ENCODE measurements around the gene ADCY4. TPM values are rescaled to one million over a fixed set of nuclear protein-coding genes. Genes with fewer than 3 reads are reported as not detected.

The ADCY4 gene
- total RNA-seq, 1 experiment from 2014 or later, result 0.04 TPM

DNA sequence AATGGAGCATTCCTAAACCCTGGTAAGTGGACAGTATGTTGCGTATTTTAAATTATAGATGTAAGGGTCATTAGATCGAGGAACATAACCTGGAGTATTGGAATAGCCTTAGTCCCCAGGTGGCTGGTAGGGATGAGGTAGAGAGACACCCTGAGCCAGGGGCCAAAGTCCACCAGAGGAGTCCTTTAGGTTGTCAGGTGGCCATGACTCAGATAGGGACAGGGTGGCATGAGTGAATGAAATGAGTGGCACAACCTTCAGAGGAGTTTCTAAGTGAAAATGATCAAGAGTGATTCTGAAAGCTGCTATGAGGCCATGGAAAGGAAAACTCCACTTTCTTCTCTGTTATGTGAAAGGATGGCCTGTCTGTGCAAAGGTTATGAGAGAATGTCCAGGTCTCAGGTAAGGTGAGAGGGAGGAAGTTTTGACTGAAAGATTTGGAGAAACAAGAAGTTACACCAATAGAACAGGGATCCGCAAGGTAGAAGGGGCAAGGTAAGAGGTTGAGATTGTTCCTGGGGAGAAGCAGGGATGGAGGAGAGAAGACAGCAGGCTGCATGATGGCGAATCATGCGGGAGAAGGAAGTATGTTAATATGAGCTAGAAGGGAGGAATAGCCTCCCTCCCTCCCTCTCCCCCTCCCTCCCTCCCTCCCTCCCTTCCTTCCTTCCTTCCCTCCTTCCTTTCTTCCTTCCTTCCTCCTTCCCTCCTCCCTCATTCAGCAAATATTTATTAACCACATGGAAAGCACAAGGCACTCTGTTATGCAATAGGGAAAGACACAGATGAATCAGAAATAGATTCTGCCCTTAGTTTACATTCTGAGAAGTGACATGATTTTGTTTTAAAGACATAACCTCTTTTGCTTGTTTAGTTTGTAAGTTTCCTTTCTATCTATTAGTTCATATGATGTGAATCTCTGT is 18.9 kb upstream of the ADCY4 start:
- Histone ChIP-seq H3K9me3 (ENCODE audit: low read length) (no peaks in the 10 kb centered on the region), H4K20me1 (ENCODE audit: low read length) (no peaks in the 10 kb centered on the region), H3K4me3 (ENCODE audit: low read length) (no peak overlapping the region), H3K27me3 (ENCODE audit: low read length) (peaks cover 13% of the 10 kb centered on the region; the same call in 1 of the 2 replicates), H3K27ac (ENCODE audit: low read length) (0 out of 2 replicates have a peak overlapping the region, but pooled peaks have one; percentile 13), H3K79me2 (ENCODE audit: low read length) (no peaks in the 10 kb centered on the region), H3K36me3 (ENCODE audit: low read depth, low read length) (no peaks in the 10 kb centered on the region), H3K4me1 (ENCODE audit: insufficient read depth, low read length) (peaks cover 8% of the 10 kb centered on the region; the same call in 1 of the 2 replicates), H3K4me2 (ENCODE audit: low read length) (no peak overlapping the region), H3K9me2 (replicated peaks; ENCODE audit: low read length) (no peaks in the 10 kb centered on the region), H2AFZ (ENCODE audit: low read length) (no peak overlapping the region), H3K9ac (ENCODE audit: low read length) (no peak overlapping the region), H3F3A (ENCODE audit: low read length, unreplicated experiment) (no peaks in the 10 kb centered on the region)
- ChIA-PET CTCF (interaction anchor here (0.6 kb wide), 1 partner anchor 25 kb away, joined by 3 read pairs; no protein-coding TSS in a partner anchor), POLR2A (ENCODE audit: unreplicated experiment) (no interaction called here)
- intact Hi-C loops (cut with micrococcal nuclease), result no loop called here
- no peak for TF ChIP-seq EZH2 (IDR thresholded peaks at IDR 0.05; ENCODE audit: low read length, unreplicated experiment)
- TF ChIP-seq, protein P1, sequence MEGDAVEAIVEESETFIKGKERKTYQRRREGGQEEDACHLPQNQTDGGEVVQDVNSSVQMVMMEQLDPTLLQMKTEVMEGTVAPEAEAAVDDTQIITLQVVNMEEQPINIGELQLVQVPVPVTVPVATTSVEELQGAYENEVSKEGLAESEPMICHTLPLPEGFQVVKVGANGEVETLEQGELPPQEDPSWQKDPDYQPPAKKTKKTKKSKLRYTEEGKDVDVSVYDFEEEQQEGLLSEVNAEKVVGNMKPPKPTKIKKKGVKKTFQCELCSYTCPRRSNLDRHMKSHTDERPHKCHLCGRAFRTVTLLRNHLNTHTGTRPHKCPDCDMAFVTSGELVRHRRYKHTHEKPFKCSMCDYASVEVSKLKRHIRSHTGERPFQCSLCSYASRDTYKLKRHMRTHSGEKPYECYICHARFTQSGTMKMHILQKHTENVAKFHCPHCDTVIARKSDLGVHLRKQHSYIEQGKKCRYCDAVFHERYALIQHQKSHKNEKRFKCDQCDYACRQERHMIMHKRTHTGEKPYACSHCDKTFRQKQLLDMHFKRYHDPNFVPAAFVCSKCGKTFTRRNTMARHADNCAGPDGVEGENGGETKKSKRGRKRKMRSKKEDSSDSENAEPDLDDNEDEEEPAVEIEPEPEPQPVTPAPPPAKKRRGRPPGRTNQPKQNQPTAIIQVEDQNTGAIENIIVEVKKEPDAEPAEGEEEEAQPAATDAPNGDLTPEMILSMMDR (conservative IDR thresholded peaks at IDR 0.05; ENCODE audit: low read depth, low read length), result no peak
- no peak for TF ChIP-seq EZH2phosphoT487 (IDR thresholded peaks at IDR 0.05; ENCODE audit: borderline replicate concordance, low read length)
- BruUV-seq (replicated peaks), result no TSS peak
- peak; percentile 45 for DNase-seq
- ATAC-seq, result peak; percentile 38

DNA sequence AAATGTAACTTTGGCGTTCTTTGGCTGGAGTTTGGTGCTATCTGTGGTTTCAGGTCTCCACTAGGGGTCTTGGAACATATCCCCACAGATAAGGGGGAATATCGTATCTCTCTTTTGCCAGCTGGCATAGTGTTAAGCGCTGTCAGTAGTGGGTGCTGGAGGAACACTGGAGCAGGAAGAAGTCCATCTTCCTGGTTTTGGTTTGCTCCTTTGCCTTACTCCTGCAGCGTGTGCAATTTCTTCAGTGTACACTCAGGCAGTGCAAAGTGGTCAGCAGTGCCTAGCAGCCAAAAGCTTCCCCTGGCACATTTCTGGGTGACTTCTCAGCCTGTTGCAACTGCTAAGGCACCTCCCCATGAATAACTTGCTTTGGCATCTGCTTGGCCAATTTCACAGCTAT is 16.6 kb upstream of the ADCY4 start:
- Histone ChIP-seq H3K79me2 (ENCODE audit: low read length) (no peaks in the 10 kb centered on the region), H3K4me2 (ENCODE audit: low read length) (no peak overlapping the region), H4K20me1 (ENCODE audit: low read length) (no peaks in the 10 kb centered on the region), H3K27me3 (ENCODE audit: low read length) (peaks cover 16% of the 10 kb centered on the region; the same call in 1 of the 2 replicates), H3K4me1 (ENCODE audit: insufficient read depth, low read length) (peaks cover 8% of the 10 kb centered on the region; the same call in 1 of the 2 replicates), H3K4me3 (ENCODE audit: low read length) (no peak overlapping the region), H2AFZ (ENCODE audit: low read length) (no peak overlapping the region), H3K9ac (ENCODE audit: low read length) (no peak overlapping the region), H3K36me3 (ENCODE audit: low read depth, low read length) (no peaks in the 10 kb centered on the region), H3F3A (ENCODE audit: low read length, unreplicated experiment) (no peaks in the 10 kb centered on the region), H3K27ac (ENCODE audit: low read length) (no peak overlapping the region), H3K9me2 (replicated peaks; ENCODE audit: low read length) (no peaks in the 10 kb centered on the region), H3K9me3 (ENCODE audit: low read length) (no peaks in the 10 kb centered on the region)
- DNase-seq, result peak; percentile 18
- POLR2A ChIA-PET (ENCODE audit: unreplicated experiment), result no interaction called here
- no TSS peak for BruUV-seq (replicated peaks)
- peak; percentile 27; the same call in 1 of the 2 replicates for ATAC-seq
- TF ChIP-seq EZH2 (IDR thresholded peaks at IDR 0.05; ENCODE audit: low read length, unreplicated experiment) (no peak), EZH2phosphoT487 (IDR thresholded peaks at IDR 0.05; ENCODE audit: borderline replicate concordance, low read length) (no peak)
- TF ChIP-seq, protein P1 (conservative IDR thresholded peaks at IDR 0.05; ENCODE audit: low read depth, low read length), result peak; percentile 20; the same call in 1 of the 2 replicates
- CTCF ChIA-PET, result no interaction called here
- intact Hi-C loops (cut with micrococcal nuclease), result no loop called here

DNA sequence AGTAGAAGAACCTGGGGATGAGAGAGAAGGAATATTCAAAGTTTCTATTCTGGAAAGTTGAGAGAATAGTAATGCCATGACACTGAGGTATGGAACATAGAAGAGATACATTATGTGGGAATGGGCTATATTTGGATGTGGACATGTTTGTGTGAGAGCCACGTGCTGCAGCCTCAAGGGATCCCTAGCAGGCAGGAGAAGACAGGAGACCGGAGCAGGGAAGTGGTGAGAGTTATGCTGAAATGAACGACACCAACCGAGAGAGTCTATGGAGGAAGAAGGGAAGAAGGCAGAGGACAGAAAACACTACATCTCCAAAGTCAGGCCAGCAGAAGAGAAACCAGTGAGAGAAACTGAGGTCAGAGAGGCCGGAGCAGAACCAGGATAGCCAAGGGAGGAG is 14.9 kb upstream of the ADCY4 start:
- intact Hi-C loops (cut with micrococcal nuclease), result no loop called here
- Histone ChIP-seq H3K27ac (ENCODE audit: low read length) (no peak overlapping the region), H4K20me1 (ENCODE audit: low read length) (no peaks in the 10 kb centered on the region), H3K27me3 (ENCODE audit: low read length) (peaks cover 16% of the 10 kb centered on the region; the same call in 1 of the 2 replicates), H3K9ac (ENCODE audit: low read length) (no peak overlapping the region), H3K36me3 (ENCODE audit: low read depth, low read length) (no peaks in the 10 kb centered on the region), H3K9me3 (ENCODE audit: low read length) (no peaks in the 10 kb centered on the region), H3K9me2 (replicated peaks; ENCODE audit: low read length) (no peaks in the 10 kb centered on the region), H2AFZ (ENCODE audit: low read length) (no peak overlapping the region), H3K4me1 (ENCODE audit: insufficient read depth, low read length) (peaks cover 8% of the 10 kb centered on the region; the same call in 1 of the 2 replicates), H3K4me3 (ENCODE audit: low read length) (no peak overlapping the region), H3F3A (ENCODE audit: low read length, unreplicated experiment) (no peaks in the 10 kb centered on the region), H3K79me2 (ENCODE audit: low read length) (no peaks in the 10 kb centered on the region), H3K4me2 (ENCODE audit: low read length) (no peak overlapping the region)
- ATAC-seq (no peak), DNase-seq (no peak)
- ChIA-PET CTCF (no interaction called here), POLR2A (ENCODE audit: unreplicated experiment) (no interaction called here)
- no peak for TF ChIP-seq EZH2 (IDR thresholded peaks at IDR 0.05; ENCODE audit: low read length, unreplicated experiment)
- no peak for TF ChIP-seq EZH2phosphoT487 (IDR thresholded peaks at IDR 0.05; ENCODE audit: borderline replicate concordance, low read length)
- TF ChIP-seq, protein P1 (conservative IDR thresholded peaks at IDR 0.05; ENCODE audit: low read depth, low read length), result no peak
- BruUV-seq (replicated peaks), result no TSS peak
